NCI-H82 treated with DMSO at 0.1 percent for 48 hours (cell line): ENCODE measurements around the gene ZMYND8.
A peak's percentile ranks its signal among the peaks of the same experiment; 100 is the strongest.
"Not testable (repeated sequence)": the region's sequence is repeated elsewhere in the genome, so short reads cannot be mapped to it uniquely, and the experiment has no call there.

Source experiments
- DNase-seq: peaks from one replicate; lab custom pipeline; 2025; ENCODE audit not compliant: unreplicated experiment; lab: John Stamatoyannopoulos, UW

Gene ZMYND8

GRCh38 chr20:47212606-47213207, 143.8 kb downstream of the ZMYND8 start:
- DNase-seq, result no peak

- no peak for DNase-seq
Observed at GRCh38 chr20:47211036-47211435, 145.5 kb downstream of the ZMYND8 start.

GRCh38 chr20:47210470-47210869, 146.0 kb downstream of the ZMYND8 start:
- DNase-seq, result no peak

- DNase-seq, result no peak
Observed at GRCh38 chr20:47209982-47210381, 146.5 kb downstream of the ZMYND8 start.

- no peak for DNase-seq
Observed at GRCh38 chr20:47208534-47209174, 147.8 kb downstream of the ZMYND8 start.

- no peak for DNase-seq
Observed at GRCh38 chr20:47206962-47207641, 149.4 kb downstream of the ZMYND8 start.

GRCh38 chr20:47206552-47206951, 149.9 kb downstream of the ZMYND8 start:
- not testable (repeated sequence) for DNase-seq

- peak; percentile 70 for DNase-seq
Observed at GRCh38 chr20:47205577-47206123, 150.8 kb downstream of the ZMYND8 start.

- DNase-seq, result not testable (repeated sequence)
Observed at GRCh38 chr20:47204850-47205122, 151.7 kb downstream of the ZMYND8 start.

- no peak for DNase-seq
Observed at GRCh38 chr20:47204008-47204849, 152.3 kb downstream of the ZMYND8 start.

- DNase-seq, result no peak
Observed at GRCh38 chr20:47202733-47203667, 153.5 kb downstream of the ZMYND8 start.

GRCh38 chr20:47201074-47201730, 155.3 kb downstream of the ZMYND8 start:
- no peak for DNase-seq

- DNase-seq, result no peak
Observed at GRCh38 chr20:47198996-47199552, 157.4 kb downstream of the ZMYND8 start.

- DNase-seq, result no peak
Observed at GRCh38 chr20:47198254-47198671, 158.2 kb downstream of the ZMYND8 start.

GRCh38 chr20:47196091-47197081, 160.1 kb downstream of the ZMYND8 start:
- DNase-seq, result no peak

- no peak for DNase-seq
Observed at GRCh38 chr20:47195573-47195972, 160.9 kb downstream of the ZMYND8 start.

GRCh38 chr20:47191956-47192355, 164.5 kb downstream of the ZMYND8 start:
- DNase-seq, result no peak

- no peak for DNase-seq
Observed at GRCh38 chr20:47191074-47191673, 165.3 kb downstream of the ZMYND8 start.
